HepG2 (cell line): ENCODE data around the gene XXYLT1. TPM values are rescaled to one million over a fixed set of nuclear protein-coding genes. Genes with fewer than 3 reads are reported as not detected.

ENCODE experiments used
- ATAC-seq: fragments of 200-7000 bp; cut with Tn5 transposase; 3 replicates; pipeline ENCODE4 v1.9.1; 2020; ENCODE audit warnings: mild to moderate bottlenecking, moderate library complexity
- BruUV-seq: library from RNA; stranded (reverse); fragments of 400-500 nt; replicated peaks from 2 replicates; lab custom pipeline; 2021; lab: Mats Ljungman, UMichigan
- CTCF ChIA-PET: fragments of 300-600 bp; formaldehyde crosslinking; extraction: SDS; loops from one replicate; lab custom pipeline; 2021; ENCODE audit warnings: low total read pairs, inconsistent platforms, low intra/inter-chr PET ratio; lab: Yijun Ruan, JAX
- POLR2A ChIA-PET: fragments of 350-600 bp; sonication (Branson Sonifier 250); formaldehyde crosslinking; loops from one replicate; lab custom pipeline; 2020; ENCODE audit warnings: antibody characterized with exemption, inconsistent platforms; lab: Yijun Ruan, JAX
- DNase-seq: peaks from one replicate; pipeline ENCODE4 v3.0.0-alpha.2; 2015; ENCODE audit warnings: low spot score
- FAIRE-seq: peaks from 3 replicates; lab custom pipeline; 2011; peaks lifted over from hg19 to GRCh38; lab: Jason Lieb, UNC
- H2AFZ ChIP-seq: one replicate; pipeline ENCODE4 v1.6.1; 2011; ENCODE audit warnings: low read length, inconsistent platforms
- H3K27ac ChIP-seq: fragments of 300-600 bp; 3 replicates; pipeline ENCODE4 v1.8.0; 2011; ENCODE audit warnings: mixed run types, mild to moderate bottlenecking, mixed read lengths, low read length, inconsistent platforms; ENCODE audit not compliant: insufficient read depth; ENCODE audit errors: extremely low read length
- H3K27me3 ChIP-seq, 2 experiments: fragments of 200-600 bp in 1 of 2; 2 replicates in 1 of 2; 3 replicates in 1 of 2; pipeline versions ENCODE4 v1.6.0 to v1.8.0; 2011; ENCODE audit warnings: low read length in 2 of 2, mild to moderate bottlenecking in 2 of 2, moderate library complexity in 2 of 2, inconsistent platforms in 1 of 2; ENCODE audit not compliant: insufficient read depth in 2 of 2, control insufficient read depth in 1 of 2
- H3K36me3 ChIP-seq, 2 experiments: fragments of 200-600 bp in 1 of 2; replicated peaks in 1 of 2; 2 replicates in 1 of 2; 3 replicates in 1 of 2; pipeline versions ENCODE4 v1.5.1 to v1.8.0; 2011; ENCODE audit warnings: low read length in 2 of 2, inconsistent platforms in 1 of 2; ENCODE audit not compliant: insufficient read depth in 2 of 2, control insufficient read depth in 1 of 2
- H3K4me1 ChIP-seq: 2 replicates; pipeline ENCODE4 v1.5.1; 2012; ENCODE audit warnings: low read length, inconsistent platforms; ENCODE audit not compliant: insufficient read depth
- H3K4me2 ChIP-seq: 2 replicates; pipeline ENCODE4 v1.6.0; 2011; ENCODE audit warnings: low read depth, low read length, inconsistent platforms
- H3K4me3 ChIP-seq, 3 experiments: fragments of 200-600 bp in 1 of 3; sonication (generic), shearing (Covaris generic) in 1 of 3; replicated peaks in 1 of 3; 2 replicates each; pipeline ENCODE4 v1.5.1; 2011 to 2016; ENCODE audit warnings: low read length in 3 of 3, inconsistent platforms in 2 of 3, low read depth in 2 of 3, mild to moderate bottlenecking in 2 of 3, control low read depth in 1 of 3, mixed read lengths in 1 of 3; ENCODE audit not compliant: insufficient read depth in 1 of 3
- H3K79me2 ChIP-seq: one replicate; pipeline ENCODE4 v1.6.1; 2011; ENCODE audit warnings: low read length, inconsistent platforms; ENCODE audit not compliant: insufficient read depth
- H3K9ac ChIP-seq: 2 replicates; pipeline ENCODE4 v1.6.0; 2011; ENCODE audit warnings: mild to moderate bottlenecking, low read depth, low read length, inconsistent platforms; ENCODE audit not compliant: insufficient read depth
- H3K9me3 ChIP-seq: 2 replicates; pipeline ENCODE4 v1.5.1; 2012; ENCODE audit warnings: mild to moderate bottlenecking, low read length
- H4K20me1 ChIP-seq: 2 replicates; pipeline ENCODE4 v1.6.0; 2011; ENCODE audit warnings: inconsistent platforms, mild to moderate bottlenecking, low read length, moderate library complexity; ENCODE audit not compliant: insufficient read depth
- NFE2L1 ChIP-seq: sonication (generic); formaldehyde crosslinking; IDR thresholded peaks from 2 replicates; pipeline ENCODE4 v1.4.0; 2020; ENCODE audit warnings: missing genetic modification reagents, mild to moderate bottlenecking, borderline replicate concordance
- NONO ChIP-seq, 2 experiments: fragments of 450-650 bp in 1 of 2; sonication (generic) in 1 of 2; formaldehyde crosslinking in 1 of 2; IDR thresholded peaks in 1 of 2; conservative IDR thresholded peaks in 1 of 2; 2 replicates each; pipeline versions ENCODE4 v1.6.1 to v1.8.0; 2017 to 2022; ENCODE audit warnings: mild to moderate bottlenecking in 1 of 2, missing genetic modification reagents in 1 of 2, moderate library complexity in 1 of 2
- ZBTB38 ChIP-seq: sonication (generic); formaldehyde crosslinking; IDR thresholded peaks from 2 replicates; pipeline ENCODE4 v1.5.1; 2020; ENCODE audit warnings: mild to moderate bottlenecking, missing genetic modification reagents
- WGBS: methylation state at CpG from one replicate; pipeline ENCODE4 v1.1.6; 2017; ENCODE audit warnings: low lambda C conversion rate; 5-methylcytosine and 5-hydroxymethylcytosine counted together
- in situ Hi-C: cut with HindIII; loops from 2 replicates; pipeline ENCODE4 v1.10.0; 2017; ENCODE audit warnings: low pct_unique_long_range_greater_than_20kb; ENCODE audit not compliant: extremely low pct_ligation_motif_present
- intact Hi-C: fragments of 100-400 bp; cut with micrococcal nuclease; formaldehyde crosslinking; loops from one replicate; pipeline ENCODE4 v1.10.0; 2022; ENCODE audit not compliant: unreplicated experiment
- polyA plus RNA-seq, 8 experiments: library from polyadenylated mRNA; depleted of rRNA in 3 of 8; stranded (reverse) in 7 of 8; unstranded in 1 of 8; fragments of >200 nt; fragmentation: Illumina TruSeq in 4 of 8; extraction: Trizol in 4 of 8; gene quantifications; 2 replicates each; pipeline versions ENCODE4 v1.2.1 to v1.2.3, GENCODE V29; 2011 to 2016; ENCODE audit warnings: low read depth in 4 of 8, missing spikeins in 1 of 8, mixed read lengths in 1 of 8; ENCODE audit not compliant: insufficient read depth in 1 of 8
- total RNA-seq, 5 experiments: library from RNA; depleted of rRNA; stranded (reverse); fragments of >200 nt; fragmentation: Illumina TruSeq; extraction: Trizol; gene quantifications; 2 replicates each; pipeline ENCODE4 v1.2.3, GENCODE V29; 2016; ENCODE audit warnings: low read depth in 1 of 5
- TF ChIP-seq, protein P1 (sequence below): sonication (generic); formaldehyde crosslinking; conservative IDR thresholded peaks from 2 replicates; pipeline ENCODE4 v1.4.0; 2020; ENCODE audit warnings: missing genetic modification reagents
- TF ChIP-seq, protein P2 (sequence below): sonication (generic); formaldehyde crosslinking; IDR thresholded peaks from 2 replicates; pipeline ENCODE4 v1.4.0; 2020; ENCODE audit warnings: missing genetic modification reagents
- TF ChIP-seq, protein P3 (sequence below): sonication (generic); formaldehyde crosslinking; IDR thresholded peaks from 2 replicates; pipeline ENCODE4 v1.5.1; 2020; ENCODE audit warnings: mild to moderate bottlenecking, missing genetic modification reagents, moderate library complexity
- TF ChIP-seq, protein P4 (sequence below): sonication (generic); formaldehyde crosslinking; IDR thresholded peaks from 2 replicates; pipeline ENCODE4 v1.4.0; 2020; ENCODE audit warnings: missing genetic modification reagents, mild to moderate bottlenecking, borderline replicate concordance

XXYLT1 gene
- total and polyA plus RNA-seq, 2 of the 13 experiments (the other 11 are each of a cell fraction or from before 2014, with no cell fraction given), result 17.7 to 19.0 TPM

DNA sequence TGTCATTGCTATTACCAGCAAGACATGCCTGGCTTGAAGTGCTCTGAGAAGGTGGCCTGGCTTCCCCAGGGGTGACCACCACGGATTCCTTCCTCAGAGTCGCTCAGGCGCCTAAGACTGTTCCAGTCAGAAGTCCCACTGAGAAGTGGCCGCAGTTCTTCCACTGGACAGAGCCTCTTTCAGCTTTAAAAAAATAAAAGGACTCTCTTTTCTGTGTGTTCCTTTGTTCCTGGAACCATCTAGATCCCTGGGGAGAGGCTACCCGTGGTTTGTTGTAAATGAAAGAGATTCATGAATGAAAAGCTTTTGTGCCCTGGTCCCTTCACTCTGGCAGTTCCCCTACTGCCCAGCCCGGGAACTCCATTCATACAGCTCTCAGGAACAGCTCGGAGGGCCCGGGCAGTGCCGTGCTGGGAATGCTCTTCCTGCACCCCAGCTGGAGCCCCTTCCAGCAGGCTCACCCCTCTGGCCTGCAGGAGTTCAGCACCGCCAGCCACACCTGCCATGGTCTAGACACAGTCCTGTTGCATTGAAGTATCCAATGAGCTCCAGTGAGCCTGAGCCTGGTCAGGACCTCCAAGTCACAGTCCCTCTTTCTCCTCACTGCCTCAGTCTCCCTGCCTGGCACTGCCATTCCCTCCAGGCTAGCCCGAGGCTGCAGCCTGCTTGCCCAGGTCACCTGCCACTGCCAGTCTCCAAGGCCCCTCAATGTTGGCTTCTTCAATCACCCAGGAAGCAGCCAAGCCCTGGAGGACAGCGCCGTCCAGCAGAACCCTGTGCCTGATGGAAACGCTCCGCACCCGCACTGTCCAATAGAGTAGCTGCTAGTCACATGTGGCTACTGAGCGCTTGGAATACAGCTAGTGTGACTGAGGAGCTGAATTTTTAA, 75.4 kb downstream of the XXYLT1 start:
- Histone ChIP-seq H3K4me2 (no peak overlapping the region), H3K79me2 (peaks cover 16% of the 10 kb centered on the region), H3K4me1 (peaks cover 64% of the 10 kb centered on the region), H3K36me3 (no peaks in the 10 kb centered on the region; a peak in 1 of 5 replicates), H4K20me1 (no peaks in the 10 kb centered on the region), H2AFZ (no peak overlapping the region), H3K9ac (no peak overlapping the region), H3K27me3 (no peaks in the 10 kb centered on the region), H3K9me3 (peaks cover 8% of the 10 kb centered on the region), H3K27ac (peak overlapping the region; percentile 24), H3K4me3 (no peak overlapping the region)
- ATAC-seq (peak; percentile 13; the same call in 2 of the 3 replicates), DNase-seq (no peak), FAIRE-seq (no peak)
- ChIA-PET CTCF (no interaction called here), POLR2A (no interaction called here)
- TF ChIP-seq ZBTB38 (CRISPR knock-in tag), result 0 out of 2 replicates have a peak, but pooled peaks have one; percentile 29
- TF ChIP-seq NONO (IDR thresholded peaks at IDR 0.05), result no peak
- TF ChIP-seq NONO (CRISPR knock-in tag; conservative IDR thresholded peaks at IDR 0.05), result 0 out of 2 replicates have a peak, but pooled peaks have one; percentile 4
- TF ChIP-seq, protein P1, sequence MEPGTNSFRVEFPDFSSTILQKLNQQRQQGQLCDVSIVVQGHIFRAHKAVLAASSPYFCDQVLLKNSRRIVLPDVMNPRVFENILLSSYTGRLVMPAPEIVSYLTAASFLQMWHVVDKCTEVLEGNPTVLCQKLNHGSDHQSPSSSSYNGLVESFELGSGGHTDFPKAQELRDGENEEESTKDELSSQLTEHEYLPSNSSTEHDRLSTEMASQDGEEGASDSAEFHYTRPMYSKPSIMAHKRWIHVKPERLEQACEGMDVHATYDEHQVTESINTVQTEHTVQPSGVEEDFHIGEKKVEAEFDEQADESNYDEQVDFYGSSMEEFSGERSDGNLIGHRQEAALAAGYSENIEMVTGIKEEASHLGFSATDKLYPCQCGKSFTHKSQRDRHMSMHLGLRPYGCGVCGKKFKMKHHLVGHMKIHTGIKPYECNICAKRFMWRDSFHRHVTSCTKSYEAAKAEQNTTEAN, result 0 out of 2 replicates have a peak, but pooled peaks have one; percentile 20
- TF ChIP-seq, protein P2, sequence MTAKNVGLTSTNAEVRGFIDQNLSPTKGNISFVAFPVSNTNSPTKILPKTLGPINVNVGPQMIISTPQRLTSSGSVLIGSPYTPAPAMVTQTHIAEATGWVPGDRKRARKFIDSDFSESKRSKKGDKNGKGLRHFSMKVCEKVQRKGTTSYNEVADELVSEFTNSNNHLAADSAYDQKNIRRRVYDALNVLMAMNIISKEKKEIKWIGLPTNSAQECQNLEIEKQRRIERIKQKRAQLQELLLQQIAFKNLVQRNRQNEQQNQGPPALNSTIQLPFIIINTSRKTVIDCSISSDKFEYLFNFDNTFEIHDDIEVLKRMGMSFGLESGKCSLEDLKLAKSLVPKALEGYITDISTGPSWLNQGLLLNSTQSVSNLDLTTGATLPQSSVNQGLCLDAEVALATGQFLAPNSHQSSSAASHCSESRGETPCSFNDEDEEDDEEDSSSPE (CRISPR knock-in tag), result no peak
- TF ChIP-seq, protein P3, sequence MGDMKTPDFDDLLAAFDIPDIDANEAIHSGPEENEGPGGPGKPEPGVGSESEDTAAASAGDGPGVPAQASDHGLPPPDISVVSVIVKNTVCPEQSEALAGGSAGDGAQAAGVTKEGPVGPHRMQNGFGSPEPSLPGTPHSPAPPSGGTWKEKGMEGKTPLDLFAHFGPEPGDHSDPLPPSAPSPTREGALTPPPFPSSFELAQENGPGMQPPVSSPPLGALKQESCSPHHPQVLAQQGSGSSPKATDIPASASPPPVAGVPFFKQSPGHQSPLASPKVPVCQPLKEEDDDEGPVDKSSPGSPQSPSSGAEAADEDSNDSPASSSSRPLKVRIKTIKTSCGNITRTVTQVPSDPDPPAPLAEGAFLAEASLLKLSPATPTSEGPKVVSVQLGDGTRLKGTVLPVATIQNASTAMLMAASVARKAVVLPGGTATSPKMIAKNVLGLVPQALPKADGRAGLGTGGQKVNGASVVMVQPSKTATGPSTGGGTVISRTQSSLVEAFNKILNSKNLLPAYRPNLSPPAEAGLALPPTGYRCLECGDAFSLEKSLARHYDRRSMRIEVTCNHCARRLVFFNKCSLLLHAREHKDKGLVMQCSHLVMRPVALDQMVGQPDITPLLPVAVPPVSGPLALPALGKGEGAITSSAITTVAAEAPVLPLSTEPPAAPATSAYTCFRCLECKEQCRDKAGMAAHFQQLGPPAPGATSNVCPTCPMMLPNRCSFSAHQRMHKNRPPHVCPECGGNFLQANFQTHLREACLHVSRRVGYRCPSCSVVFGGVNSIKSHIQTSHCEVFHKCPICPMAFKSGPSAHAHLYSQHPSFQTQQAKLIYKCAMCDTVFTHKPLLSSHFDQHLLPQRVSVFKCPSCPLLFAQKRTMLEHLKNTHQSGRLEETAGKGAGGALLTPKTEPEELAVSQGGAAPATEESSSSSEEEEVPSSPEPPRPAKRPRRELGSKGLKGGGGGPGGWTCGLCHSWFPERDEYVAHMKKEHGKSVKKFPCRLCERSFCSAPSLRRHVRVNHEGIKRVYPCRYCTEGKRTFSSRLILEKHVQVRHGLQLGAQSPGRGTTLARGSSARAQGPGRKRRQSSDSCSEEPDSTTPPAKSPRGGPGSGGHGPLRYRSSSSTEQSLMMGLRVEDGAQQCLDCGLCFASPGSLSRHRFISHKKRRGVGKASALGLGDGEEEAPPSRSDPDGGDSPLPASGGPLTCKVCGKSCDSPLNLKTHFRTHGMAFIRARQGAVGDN (CRISPR knock-in tag), result peak; percentile 51
- TF ChIP-seq, protein P4, sequence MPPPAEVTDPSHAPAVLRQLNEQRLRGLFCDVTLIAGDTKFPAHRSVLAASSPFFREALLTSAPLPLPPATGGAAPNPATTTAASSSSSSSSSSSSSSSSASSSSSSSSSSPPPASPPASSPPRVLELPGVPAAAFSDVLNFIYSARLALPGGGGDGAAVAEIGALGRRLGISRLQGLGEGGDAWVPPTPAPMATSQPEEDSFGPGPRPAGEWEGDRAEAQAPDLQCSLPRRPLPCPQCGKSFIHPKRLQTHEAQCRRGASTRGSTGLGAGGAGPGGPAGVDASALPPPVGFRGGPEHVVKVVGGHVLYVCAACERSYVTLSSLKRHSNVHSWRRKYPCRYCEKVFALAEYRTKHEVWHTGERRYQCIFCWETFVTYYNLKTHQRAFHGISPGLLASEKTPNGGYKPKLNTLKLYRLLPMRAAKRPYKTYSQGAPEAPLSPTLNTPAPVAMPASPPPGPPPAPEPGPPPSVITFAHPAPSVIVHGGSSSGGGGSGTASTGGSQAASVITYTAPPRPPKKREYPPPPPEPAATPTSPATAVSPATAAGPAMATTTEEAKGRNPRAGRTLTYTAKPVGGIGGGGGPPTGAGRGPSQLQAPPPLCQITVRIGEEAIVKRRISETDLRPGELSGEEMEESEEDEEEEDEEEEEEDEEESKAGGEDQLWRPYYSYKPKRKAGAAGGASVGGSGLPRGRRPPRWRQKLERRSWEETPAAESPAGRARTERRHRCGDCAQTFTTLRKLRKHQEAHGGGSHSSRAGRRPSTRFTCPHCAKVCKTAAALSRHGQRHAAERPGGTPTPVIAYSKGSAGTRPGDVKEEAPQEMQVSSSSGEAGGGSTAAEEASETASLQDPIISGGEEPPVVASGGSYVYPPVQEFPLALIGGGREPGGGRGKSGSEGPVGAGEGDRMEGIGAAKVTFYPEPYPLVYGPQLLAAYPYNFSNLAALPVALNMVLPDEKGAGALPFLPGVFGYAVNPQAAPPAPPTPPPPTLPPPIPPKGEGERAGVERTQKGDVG (CRISPR knock-in tag), result 0 out of 2 replicates have a peak, but pooled peaks have one; percentile 8
- TF ChIP-seq NFE2L1 (CRISPR knock-in tag), result no peak
- BruUV-seq, result no TSS peak
- 96% methylated on average over 13 of the region's 17 CpGs for WGBS
- intact Hi-C loops, result no loop called here
- in situ Hi-C loops, result no loop called here
